DOHH2 (cell line): ENCODE data around the gene VPS4A.

Experiments used
- H3F3A ChIP-seq: fragments of 200-600 bp; sonication (generic), shearing (Covaris generic); 2 replicates; pipeline ENCODE4 v1.6.0; 2016; ENCODE audit warnings: antibody characterized with exemption, mild to moderate bottlenecking; ENCODE audit not compliant: control insufficient read depth, insufficient read depth
- H3K27ac ChIP-seq: fragments of 200-600 bp; sonication (generic); 2 replicates; pipeline ENCODE4 v1.5.1; 2014; ENCODE audit warnings: low read depth, mild to moderate bottlenecking, low read length, moderate library complexity
- H3K27me3 ChIP-seq: fragments of 200-600 bp; sonication (generic); 2 replicates; pipeline ENCODE4 v1.6.1; 2014; ENCODE audit warnings: mild to moderate bottlenecking, low read length, mixed read lengths; ENCODE audit not compliant: control insufficient read depth
- H3K36me3 ChIP-seq: fragments of 200-600 bp; sonication (generic); 2 replicates; pipeline ENCODE4 v1.6.1; 2014; ENCODE audit warnings: mild to moderate bottlenecking, low read length, moderate library complexity, mixed read lengths; ENCODE audit not compliant: control insufficient read depth
- H3K4me1 ChIP-seq: fragments of 200-600 bp; sonication (generic); 2 replicates; pipeline ENCODE4 v1.6.1; 2014; ENCODE audit warnings: mild to moderate bottlenecking, low read length, mixed read lengths; ENCODE audit not compliant: control insufficient read depth
- H3K4me2 ChIP-seq: fragments of 200-600 bp; sonication (generic); 2 replicates; pipeline ENCODE4 v1.6.0; 2014; ENCODE audit warnings: mild to moderate bottlenecking, low read length, moderate library complexity
- H3K4me3 ChIP-seq: fragments of 200-600 bp; sonication (generic); 2 replicates; pipeline ENCODE4 v1.5.1; 2014; ENCODE audit warnings: mild to moderate bottlenecking, low read length, mixed read lengths
- H3K79me2 ChIP-seq: fragments of 200-600 bp; sonication (generic); 2 replicates; pipeline ENCODE4 v1.6.1; 2014; ENCODE audit warnings: mild to moderate bottlenecking, low read length, mixed read lengths; ENCODE audit not compliant: control insufficient read depth
- H3K9me2 ChIP-seq: fragments of 200-600 bp; sonication (generic); replicated peaks from 2 replicates; pipeline ENCODE4 v1.6.1; 2014; ENCODE audit warnings: mild to moderate bottlenecking, low read length, mixed read lengths; ENCODE audit not compliant: control insufficient read depth
- H3K9me3 ChIP-seq: fragments of 200-600 bp; sonication (generic); 2 replicates; pipeline ENCODE4 v1.6.1; 2014; ENCODE audit warnings: antibody characterized with exemption, low read length, mixed read lengths; ENCODE audit not compliant: control insufficient read depth, insufficient read depth
- H4K20me1 ChIP-seq: fragments of 200-600 bp; sonication (generic); 2 replicates; pipeline ENCODE4 v1.6.0; 2014; ENCODE audit warnings: low read depth, mild to moderate bottlenecking, antibody characterized with exemption, low read length, moderate library complexity; ENCODE audit not compliant: control insufficient read depth, insufficient read depth
- CTCF ChIP-seq: fragments of 200-600 bp; sonication (generic); IDR thresholded peaks from one replicate; pipeline ENCODE4 v1.5.1; 2014; ENCODE audit warnings: antibody characterized with exemption, mild to moderate bottlenecking, low read depth, low read length; ENCODE audit not compliant: poor library complexity, severe bottlenecking
- EZH2phosphoT487 ChIP-seq: fragments of 200-600 bp; sonication (generic); IDR thresholded peaks from 2 replicates; pipeline ENCODE4 v1.6.1; 2017; ENCODE audit warnings: borderline replicate concordance, mild to moderate bottlenecking, antibody characterized with exemption, low read length, moderate library complexity, mixed read lengths

The VPS4A gene

GRCh38 chr16:69328854-69329316 is 17.7 kb downstream of the VPS4A start:
- H4K20me1 ChIP-seq = peaks cover 29% of the 10 kb centered on the region; the same call in 1 of the 2 replicates
- peaks cover 83% of the 10 kb centered on the region for H3K36me3 ChIP-seq
- no peaks in the 10 kb centered on the region for H3K9me2 ChIP-seq
- H3K9me3 ChIP-seq = no peaks in the 10 kb centered on the region
- peaks cover 20% of the 10 kb centered on the region for H3F3A ChIP-seq
- TF ChIP-seq CTCF (no peak), EZH2phosphoT487 (no peak)
- peaks cover 54% of the 10 kb centered on the region for H3K4me1 ChIP-seq
- peaks cover 85% of the 10 kb centered on the region for H3K79me2 ChIP-seq
- peak overlapping the region; percentile 66; the same call in 1 of the 2 replicates for H3K27ac ChIP-seq
- H3K4me2 ChIP-seq = peak overlapping the region; percentile 99
- H3K27me3 ChIP-seq = no peaks in the 10 kb centered on the region
- peak overlapping the region; percentile 96 for H3K4me3 ChIP-seq

GRCh38 chr16:69329369-69330285 is 18.5 kb downstream of the VPS4A start:
- Histone ChIP-seq H3K4me1 (peaks cover 52% of the 10 kb centered on the region), H3F3A (peaks cover 20% of the 10 kb centered on the region), H4K20me1 (peaks cover 23% of the 10 kb centered on the region; the same call in 1 of the 2 replicates), H3K4me2 (peak overlapping the region; percentile 99), H3K36me3 (peaks cover 83% of the 10 kb centered on the region), H3K27me3 (no peaks in the 10 kb centered on the region), H3K27ac (peak overlapping the region; percentile 66), H3K9me2 (no peaks in the 10 kb centered on the region), H3K79me2 (peaks cover 78% of the 10 kb centered on the region), H3K9me3 (no peaks in the 10 kb centered on the region), H3K4me3 (peak overlapping the region; percentile 96)
- TF ChIP-seq CTCF = no peak

GRCh38 chr16:69330286-69331109 is 19.3 kb downstream of the VPS4A start, which contains the start of gene PDF:
Gene PDF, minus strand, starts transcription at chr16:69330588. Its CDS starts 18 bp downstream, at chr16:69330570.
- peaks cover 51% of the 10 kb centered on the region for H3K4me1 ChIP-seq
- TF ChIP-seq CTCF = no peak
- no peak for TF ChIP-seq EZH2phosphoT487
- peak within 1 kb of the TSS; percentile 99 for H3K4me2 ChIP-seq
- peaks cover 23% of the 10 kb centered on the region; the same call in 1 of the 2 replicates for H4K20me1 ChIP-seq
- H3K36me3 ChIP-seq = peaks cover 84% of the 10 kb centered on the region
- H3K9me2 ChIP-seq = no peaks in the 10 kb centered on the region
- H3K27ac ChIP-seq = peak within 1 kb of the TSS; percentile 66
- H3F3A ChIP-seq = peaks cover 20% of the 10 kb centered on the region
- H3K79me2 ChIP-seq = peaks cover 69% of the 10 kb centered on the region
- H3K9me3 ChIP-seq = no peaks in the 10 kb centered on the region
- H3K4me3 ChIP-seq = peak within 1 kb of the TSS; percentile 96
- H3K27me3 ChIP-seq = no peaks in the 10 kb centered on the region
